ENCODE data around the gene VPS37C. TPM values are rescaled to one million over a fixed set of nuclear protein-coding genes. Genes with fewer than 3 reads are reported as not detected.

VPS37C gene
- total RNA-seq, 1 donor from 2014 or later: 8.7 TPM

- FAIRE-seq: no peak
- no peak for TF ChIP-seq CTCF (IDR thresholded peaks at IDR 0.05; ENCODE audit: insufficient read depth, low read length, severe bottlenecking)
Measured at GRCh38 chr11:61152816-61153592, 8.2 kb downstream of the VPS37C start.

DNA sequence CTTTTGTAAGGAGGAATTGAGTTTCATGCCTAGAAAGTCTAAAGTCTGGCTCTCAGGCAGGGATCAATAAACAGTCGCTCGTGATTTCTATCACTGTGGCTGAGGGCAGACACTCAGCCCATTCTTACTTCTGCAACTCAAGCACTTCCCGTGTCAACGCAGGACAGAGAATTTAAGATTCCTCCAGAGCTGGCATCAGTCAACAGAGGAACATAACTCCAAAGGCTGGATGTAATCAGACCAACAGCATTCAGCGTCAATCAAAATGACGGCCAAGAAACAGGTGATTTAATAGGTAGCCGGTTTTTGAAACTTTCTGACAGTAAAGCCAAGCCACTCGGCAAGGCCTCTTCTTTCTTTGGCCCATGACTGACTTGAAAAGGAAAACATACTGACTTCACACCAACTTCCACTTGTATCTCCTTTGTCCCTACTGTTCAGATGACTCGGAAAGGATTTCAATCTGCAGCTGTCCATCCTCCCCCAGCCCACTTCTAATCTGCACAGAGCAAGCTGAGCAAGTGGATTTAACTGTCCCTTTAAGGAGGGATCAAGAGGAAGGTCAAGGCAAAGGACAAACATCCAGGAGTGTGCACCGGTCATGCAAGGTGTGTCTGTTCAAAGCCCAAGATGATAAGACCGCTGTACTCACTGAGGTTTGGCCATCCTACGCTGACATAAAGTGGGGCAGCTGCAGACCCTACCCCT is 9.5 kb downstream of the VPS37C start:
- FAIRE-seq (no peak), DNase-seq (ENCODE audit: low read depth) (no peak)
- Histone ChIP-seq H3K4me3 (ENCODE audit: low read depth, low read length) (no peak overlapping the region), H3K36me3 (ENCODE audit: control insufficient read depth, insufficient read depth, low read length) (peaks cover 4% of the 10 kb centered on the region), H3K27me3 (ENCODE audit: control insufficient read depth, insufficient read depth, low read length) (no peaks in the 10 kb centered on the region)
- no peak for TF ChIP-seq CTCF (IDR thresholded peaks at IDR 0.05; ENCODE audit: insufficient read depth, low read length, severe bottlenecking)

More at GRCh38 chr11:61152816-61153592, 8.2 kb downstream of the VPS37C start:
- no peak overlapping the region for H3K4me3 ChIP-seq (ENCODE audit: low read depth, low read length)
- H3K36me3 ChIP-seq (ENCODE audit: control insufficient read depth, insufficient read depth, low read length): peaks cover 2% of the 10 kb centered on the region
- DNase-seq (ENCODE audit: low read depth): peak; percentile 88
- H3K27me3 ChIP-seq (ENCODE audit: control insufficient read depth, insufficient read depth, low read length): no peaks in the 10 kb centered on the region

DNA sequence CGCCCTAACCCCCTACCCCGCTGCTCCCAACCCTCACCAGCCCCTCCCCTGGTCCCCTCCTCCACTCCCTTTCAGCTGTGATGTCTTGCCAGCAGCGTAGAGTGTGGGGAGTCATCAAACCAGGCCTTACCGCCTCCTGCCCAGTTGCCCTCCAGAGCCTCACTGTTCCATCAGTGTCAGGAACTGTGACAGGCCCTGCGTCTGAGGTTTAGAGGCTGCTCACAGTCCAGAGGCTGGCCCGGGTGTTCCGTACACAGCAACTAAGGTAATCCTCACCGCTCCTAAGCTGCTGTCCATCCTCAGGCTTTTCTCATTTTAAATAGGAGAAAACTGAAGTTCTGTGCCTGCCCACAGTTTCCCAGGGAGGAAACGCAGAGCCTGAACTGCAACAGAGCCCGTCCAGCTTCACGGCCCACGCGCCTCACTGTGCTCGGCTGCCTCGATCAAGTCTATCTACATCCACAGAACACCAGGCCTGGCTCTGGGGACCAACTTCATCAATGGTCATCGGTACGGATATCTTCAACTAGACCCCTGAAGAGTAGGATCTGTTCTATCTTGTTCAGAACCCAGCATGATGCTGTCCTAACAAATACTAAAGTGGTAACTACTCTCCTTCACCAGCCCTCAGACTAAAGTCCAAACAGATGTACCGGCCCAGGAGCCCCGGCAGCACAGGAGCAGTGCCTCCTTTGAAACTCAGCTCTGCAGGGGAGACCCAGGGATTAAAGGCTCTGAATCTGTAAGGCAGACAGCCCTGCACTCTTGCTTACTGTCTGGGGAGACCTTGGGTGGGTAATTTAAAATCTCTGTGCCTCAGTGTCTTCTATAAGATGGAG is 10.3 kb downstream of the VPS37C start:
- DNase-seq (ENCODE audit: low read depth): no peak
- Histone ChIP-seq H3K27me3 (ENCODE audit: control insufficient read depth, insufficient read depth, low read length) (no peaks in the 10 kb centered on the region), H3K4me3 (ENCODE audit: low read depth, low read length) (no peak overlapping the region), H3K36me3 (ENCODE audit: control insufficient read depth, insufficient read depth, low read length) (peaks cover 7% of the 10 kb centered on the region)
- no peak for TF ChIP-seq CTCF (IDR thresholded peaks at IDR 0.05; ENCODE audit: insufficient read depth, low read length, severe bottlenecking)
- no peak for FAIRE-seq

- no peak for TF ChIP-seq CTCF (IDR thresholded peaks at IDR 0.05; ENCODE audit: insufficient read depth, low read length, severe bottlenecking)
- H3K36me3 ChIP-seq (ENCODE audit: control insufficient read depth, insufficient read depth, low read length): peaks cover 7% of the 10 kb centered on the region
- no peak for FAIRE-seq
- DNase-seq (ENCODE audit: low read depth): peak; percentile 14
- no peaks in the 10 kb centered on the region for H3K27me3 ChIP-seq (ENCODE audit: control insufficient read depth, insufficient read depth, low read length)
- H3K4me3 ChIP-seq (ENCODE audit: low read depth, low read length): no peak overlapping the region
Measured at GRCh38 chr11:61149624-61150615, 11.3 kb downstream of the VPS37C start.

Measured in bronchial epithelial cell (primary cell).